ENCODE results near the gene INPP4A. TPM values are rescaled to one million over a fixed set of nuclear protein-coding genes. Genes with fewer than 3 reads are reported as not detected.

The INPP4A gene
- total RNA-seq, 1 donor from 2014 or later, result 8.2 TPM

DNA sequence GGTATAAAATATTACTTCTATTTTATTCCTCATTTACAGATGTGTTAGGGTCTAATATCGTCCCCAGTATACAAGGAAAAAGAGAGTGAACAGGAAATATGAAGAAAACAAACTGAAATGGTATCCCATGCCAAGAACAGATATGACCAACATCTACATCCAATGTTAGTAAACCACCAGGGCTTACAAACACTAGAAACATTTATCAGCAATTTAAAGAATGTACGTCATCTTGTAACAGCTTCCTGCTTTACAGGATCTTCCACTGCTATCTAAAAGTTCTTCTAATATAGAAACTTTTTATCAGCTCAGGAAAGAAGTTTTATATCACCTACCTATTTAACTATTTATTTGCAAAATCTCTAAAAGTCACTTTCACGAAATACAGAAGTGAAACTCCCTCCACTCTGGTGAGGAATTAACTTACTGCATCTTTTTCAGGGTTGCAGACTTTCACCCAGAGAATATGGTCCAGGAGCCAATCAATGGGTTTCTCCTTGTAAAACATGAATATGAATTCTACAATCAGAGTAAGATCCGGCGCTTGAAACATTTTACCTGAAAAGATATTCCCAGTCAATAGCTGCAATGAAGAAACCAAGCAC is 198.9 kb downstream of the INPP4A start:
- no peak for ATAC-seq

Other genes starting within 250 kb of the INPP4A start
- not detected for gene CNGA3, start 98.4 kb upstream of the INPP4A start, total RNA-seq
- 11.9 TPM for gene COA5, start 163.7 kb downstream of the INPP4A start, total RNA-seq
- gene UNC50, start 163.7 kb downstream of the INPP4A start, total RNA-seq, result 22.6 TPM